Suprapubic skin (tissue), 4 donors: ENCODE measurements around the gene PEA15.

Experiments used
- EP300 ChIP-seq: sonication (generic); formaldehyde crosslinking; IDR thresholded peaks from one replicate; pipeline ENCODE4 v1.6.1; 2017; ENCODE audit warnings: antibody characterized with exemption
- POLR2A ChIP-seq, 2 donors: fragments of 450-650 bp; IDR thresholded peaks; one replicate each; pipeline ENCODE4 v1.6.1; 2017; ENCODE audit warnings: antibody characterized with exemption in 2 of 2, mild to moderate bottlenecking in 2 of 2, moderate library complexity in 2 of 2
- POLR2AphosphoS5 ChIP-seq, 3 donors: sonication (generic); formaldehyde crosslinking; IDR thresholded peaks; one replicate each; pipeline ENCODE4 v1.6.1; 2017; ENCODE audit warnings: antibody characterized with exemption in 3 of 3
- TF ChIP-seq, protein P1 (sequence below), 2 donors: fragments of 200-600 bp in 1 of 2; fragments of 450-650 bp in 1 of 2; sonication (generic) in 1 of 2; IDR thresholded peaks; one replicate each; pipeline ENCODE4 v1.5.1; 2016 to 2019; ENCODE audit warnings: antibody characterized with exemption in 2 of 2, mild to moderate bottlenecking in 1 of 2, moderate library complexity in 1 of 2

DNA sequence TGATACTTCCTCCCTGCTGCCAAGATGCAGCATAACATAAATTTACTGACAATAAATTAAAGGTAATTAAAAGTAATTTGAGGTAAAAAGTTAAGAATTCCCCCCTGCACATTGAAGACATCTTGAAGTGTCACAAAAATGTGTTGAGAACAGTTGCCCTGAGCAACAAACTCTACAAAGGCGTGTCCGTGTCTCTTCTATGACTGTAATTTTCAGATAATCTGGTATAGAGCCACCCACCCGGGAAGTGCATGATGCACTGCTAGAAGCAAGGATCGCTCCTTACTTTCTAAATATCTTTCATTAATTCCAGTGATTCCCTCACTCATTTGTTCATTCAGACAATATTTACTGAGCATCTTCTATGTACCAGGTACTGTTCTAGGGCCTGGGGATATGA, 25.8 kb upstream of the PEA15 start:
- TF ChIP-seq EP300: no peak
- TF ChIP-seq, protein P1, sequence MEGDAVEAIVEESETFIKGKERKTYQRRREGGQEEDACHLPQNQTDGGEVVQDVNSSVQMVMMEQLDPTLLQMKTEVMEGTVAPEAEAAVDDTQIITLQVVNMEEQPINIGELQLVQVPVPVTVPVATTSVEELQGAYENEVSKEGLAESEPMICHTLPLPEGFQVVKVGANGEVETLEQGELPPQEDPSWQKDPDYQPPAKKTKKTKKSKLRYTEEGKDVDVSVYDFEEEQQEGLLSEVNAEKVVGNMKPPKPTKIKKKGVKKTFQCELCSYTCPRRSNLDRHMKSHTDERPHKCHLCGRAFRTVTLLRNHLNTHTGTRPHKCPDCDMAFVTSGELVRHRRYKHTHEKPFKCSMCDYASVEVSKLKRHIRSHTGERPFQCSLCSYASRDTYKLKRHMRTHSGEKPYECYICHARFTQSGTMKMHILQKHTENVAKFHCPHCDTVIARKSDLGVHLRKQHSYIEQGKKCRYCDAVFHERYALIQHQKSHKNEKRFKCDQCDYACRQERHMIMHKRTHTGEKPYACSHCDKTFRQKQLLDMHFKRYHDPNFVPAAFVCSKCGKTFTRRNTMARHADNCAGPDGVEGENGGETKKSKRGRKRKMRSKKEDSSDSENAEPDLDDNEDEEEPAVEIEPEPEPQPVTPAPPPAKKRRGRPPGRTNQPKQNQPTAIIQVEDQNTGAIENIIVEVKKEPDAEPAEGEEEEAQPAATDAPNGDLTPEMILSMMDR (IDR thresholded peaks at IDR 0.05): no peak
- no peak for TF ChIP-seq POLR2A (IDR thresholded peaks at IDR 0.05)
- TF ChIP-seq POLR2AphosphoS5 (IDR thresholded peaks at IDR 0.05): no peak
